CD4-positive, alpha-beta T cell treated with Interferon gamma for 1 hour (primary cell): ENCODE results near the gene CPOX.

ENCODE experiments used
- DNase-seq: peaks from one replicate; pipeline ENCODE4 v3.0.0-alpha.2; 2020

The CPOX gene

DNA sequence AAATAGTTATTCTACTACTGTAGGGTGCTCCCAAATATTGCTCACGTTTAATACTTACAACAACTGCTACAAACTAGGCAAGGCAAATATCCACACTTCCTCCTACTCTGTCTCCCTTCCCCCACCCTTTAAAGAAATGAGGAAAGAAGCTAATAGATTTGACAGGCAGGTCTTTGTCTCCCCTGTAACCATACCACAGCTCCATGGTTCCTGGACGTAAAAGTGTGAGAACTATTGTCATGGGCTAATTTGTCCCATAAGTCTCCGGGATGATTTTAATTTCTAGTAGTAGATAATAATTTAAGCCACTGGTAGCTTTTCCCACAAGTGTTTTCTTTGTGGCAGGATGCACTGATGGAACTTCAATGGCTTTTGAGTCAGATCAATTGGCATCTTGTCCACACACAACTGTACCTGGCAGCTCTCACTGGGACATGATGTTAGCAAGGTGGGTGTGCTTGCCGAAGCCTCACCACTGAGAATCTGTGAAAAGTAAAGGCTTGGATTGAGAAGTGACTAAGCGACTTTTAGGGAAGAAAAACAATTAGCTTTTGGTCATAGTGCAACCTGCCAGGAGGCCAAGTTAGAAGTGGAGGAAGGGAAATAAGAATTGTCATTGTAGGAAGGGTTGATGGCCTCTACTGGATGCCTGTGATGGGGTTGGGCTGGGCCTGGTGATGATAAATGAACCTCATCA, 1.4 kb upstream of the CPOX start:
- no peak for DNase-seq

DNA sequence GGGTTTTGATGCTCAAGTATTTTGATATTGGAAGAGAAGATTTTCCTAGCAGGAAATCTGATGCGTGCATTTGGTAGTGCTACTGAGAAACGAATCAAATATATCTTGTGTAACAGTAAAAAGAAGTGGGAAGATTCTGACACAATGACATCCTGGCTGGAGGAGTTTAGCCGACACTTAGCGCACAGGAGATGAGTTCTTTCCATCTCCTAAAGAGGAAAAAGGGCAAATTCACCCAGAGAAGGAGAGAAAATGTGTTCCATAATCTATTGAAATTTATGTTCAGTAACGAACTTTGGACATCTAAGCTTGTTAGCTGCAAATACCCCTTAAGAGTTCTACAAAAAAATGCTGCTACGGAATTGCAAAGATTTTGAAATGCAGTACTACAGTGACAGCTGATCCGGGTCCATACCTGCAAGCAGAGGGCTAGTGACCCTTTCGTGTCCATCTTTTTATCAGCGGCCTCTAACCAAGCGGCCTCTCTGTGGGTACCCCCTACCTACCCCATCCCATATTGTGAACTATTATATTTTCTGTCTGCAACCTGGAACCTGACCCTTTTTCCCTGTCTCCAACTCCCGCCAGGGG, 971 bp downstream of the CPOX start:
- no peak for DNase-seq

DNA sequence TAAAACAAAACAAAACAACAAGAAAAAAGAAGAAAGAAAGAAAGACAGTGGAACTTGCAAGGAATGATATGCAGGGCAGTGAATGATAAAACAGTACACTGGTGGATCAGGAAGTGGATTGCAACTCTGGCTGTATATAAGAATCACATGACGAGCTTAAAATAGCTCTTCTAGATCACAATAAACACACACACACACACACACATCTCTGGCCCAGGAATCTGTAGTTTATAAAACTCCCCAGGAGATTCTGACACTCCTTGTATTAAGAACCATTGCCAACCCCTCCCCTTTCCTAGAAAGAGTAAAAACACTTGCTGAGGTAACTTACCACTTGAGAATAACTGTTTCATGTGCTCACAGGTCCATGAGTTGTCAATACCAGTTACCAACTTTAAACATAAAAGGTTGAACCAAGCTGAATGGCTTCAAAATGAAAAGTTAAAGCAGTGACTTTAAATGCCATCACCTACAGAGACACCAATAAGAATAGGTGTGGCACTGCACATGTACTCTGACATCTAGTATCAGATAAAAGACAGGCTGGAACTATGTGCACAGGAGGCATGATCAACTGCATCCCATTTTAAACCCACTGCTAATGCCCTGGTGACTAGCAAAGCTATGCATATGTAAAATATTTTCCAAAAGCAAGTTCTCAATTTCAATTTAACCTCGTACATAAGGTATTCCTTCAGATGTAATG, 3.9 kb downstream of the CPOX start:
- DNase-seq, result no peak

DNA sequence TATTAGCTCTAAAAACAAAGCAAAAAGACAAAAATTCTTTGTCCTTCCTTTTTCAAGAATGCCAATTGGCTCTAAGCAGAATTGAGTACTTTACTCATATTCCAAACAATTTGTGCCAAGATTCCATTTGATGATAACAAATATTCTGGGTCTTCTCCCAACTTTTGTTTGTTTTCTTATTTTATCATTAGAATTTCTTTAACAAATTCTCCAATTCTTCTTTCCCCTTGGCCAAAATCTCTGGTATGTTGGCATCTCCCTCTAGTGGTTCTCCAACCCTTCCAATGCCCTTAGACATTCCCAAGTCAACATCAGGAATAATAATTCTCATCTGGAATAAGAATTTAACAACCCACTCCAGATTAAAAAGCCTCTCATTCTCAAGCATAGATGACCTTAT, 5.3 kb downstream of the CPOX start:
- no peak for DNase-seq

DNA sequence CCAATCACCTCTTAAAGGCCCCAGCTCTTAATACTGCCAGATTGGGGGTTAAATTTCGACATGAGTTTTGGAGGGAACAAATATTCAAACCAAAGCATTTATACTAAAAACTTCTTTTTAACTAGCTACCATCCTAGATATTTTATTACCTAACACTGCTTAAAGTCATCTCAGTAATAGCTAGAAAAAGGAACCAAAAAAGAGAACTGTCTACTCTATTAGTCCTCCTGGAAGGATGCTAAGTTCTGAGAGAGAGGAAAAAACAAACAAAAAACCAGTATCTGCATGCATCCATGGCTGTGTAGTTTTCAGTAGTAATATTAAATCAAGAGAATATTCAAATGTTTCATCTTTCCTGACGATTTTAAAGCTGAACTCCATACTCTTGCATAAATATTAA, 5.8 kb downstream of the CPOX start:
- no peak for DNase-seq

DNA sequence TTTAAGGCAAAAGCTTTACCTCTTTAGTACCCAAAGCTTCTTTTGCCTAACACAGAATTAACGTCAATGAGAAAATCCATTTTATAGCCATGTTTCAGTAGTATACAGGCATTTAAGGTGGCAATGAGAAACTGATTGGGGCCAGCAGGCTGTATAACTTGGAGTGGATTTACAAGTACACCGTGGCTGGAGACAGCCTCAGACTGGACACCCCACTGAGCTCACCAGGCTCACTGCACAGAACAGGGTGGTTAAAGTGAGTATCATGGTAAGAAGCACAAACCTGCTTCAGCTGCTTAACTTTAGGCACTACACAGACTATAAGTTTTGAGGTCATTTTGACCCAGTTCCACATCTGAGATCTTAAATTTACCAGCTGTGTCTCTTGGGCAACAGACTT, 8.9 kb downstream of the CPOX start:
- DNase-seq, result no peak

DNA sequence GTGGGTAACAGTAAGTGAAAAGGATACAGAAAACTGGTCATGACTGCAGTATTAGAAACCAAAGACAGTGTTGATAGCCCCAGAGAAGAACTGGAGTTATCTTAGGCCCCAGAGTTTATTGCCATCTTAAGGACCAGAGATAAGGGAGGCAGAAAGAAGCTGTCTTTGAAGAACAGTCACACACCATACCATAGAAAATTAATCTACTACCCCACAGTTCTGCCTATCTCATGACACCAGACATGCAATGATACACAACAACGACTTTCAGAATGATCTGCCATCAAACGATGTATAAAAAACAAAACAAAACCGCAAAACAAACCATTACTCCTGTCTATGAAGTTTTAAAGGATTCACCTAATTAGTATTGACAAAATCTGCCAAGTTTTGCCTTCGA, 9.6 kb downstream of the CPOX start:
- no peak for DNase-seq

DNA sequence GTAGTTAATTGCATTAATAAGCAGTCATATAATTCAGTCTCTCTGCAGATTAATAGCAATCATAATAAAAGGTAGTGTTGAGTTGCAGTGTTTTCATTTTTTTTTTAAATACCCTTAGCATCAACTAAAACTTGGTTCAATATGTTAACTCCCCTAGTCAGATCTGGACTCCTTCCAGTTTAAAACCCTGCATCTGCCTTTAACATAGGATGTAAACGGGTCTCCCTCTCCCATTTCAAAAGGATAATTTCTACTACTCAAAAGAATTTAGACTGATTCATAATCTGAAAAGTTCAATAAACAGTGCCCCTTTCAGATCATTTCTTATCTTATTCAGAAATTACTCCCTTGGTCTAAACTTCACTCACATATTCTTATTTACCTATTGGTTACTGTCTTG, 11.4 kb downstream of the CPOX start:
- no peak for DNase-seq

DNA sequence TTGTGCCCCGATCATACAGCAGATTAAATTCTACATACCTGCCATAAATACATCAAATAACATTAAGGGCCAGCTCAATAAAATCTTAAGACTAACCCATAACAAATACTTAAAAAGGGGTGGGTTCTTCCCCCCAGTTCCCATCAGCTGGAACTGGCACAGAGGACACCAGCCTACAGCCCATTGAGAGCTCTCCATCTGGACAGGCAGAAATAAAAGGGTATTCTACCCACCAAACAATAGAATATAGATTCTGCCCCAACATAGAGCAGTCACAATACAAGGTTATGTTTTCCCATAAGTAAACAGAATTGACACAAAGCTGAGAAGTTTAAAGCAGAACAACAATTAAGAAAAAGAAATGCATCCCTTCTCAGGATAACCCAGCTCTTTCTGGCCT, 11.9 kb downstream of the CPOX start:
- DNase-seq, result no peak

DNA sequence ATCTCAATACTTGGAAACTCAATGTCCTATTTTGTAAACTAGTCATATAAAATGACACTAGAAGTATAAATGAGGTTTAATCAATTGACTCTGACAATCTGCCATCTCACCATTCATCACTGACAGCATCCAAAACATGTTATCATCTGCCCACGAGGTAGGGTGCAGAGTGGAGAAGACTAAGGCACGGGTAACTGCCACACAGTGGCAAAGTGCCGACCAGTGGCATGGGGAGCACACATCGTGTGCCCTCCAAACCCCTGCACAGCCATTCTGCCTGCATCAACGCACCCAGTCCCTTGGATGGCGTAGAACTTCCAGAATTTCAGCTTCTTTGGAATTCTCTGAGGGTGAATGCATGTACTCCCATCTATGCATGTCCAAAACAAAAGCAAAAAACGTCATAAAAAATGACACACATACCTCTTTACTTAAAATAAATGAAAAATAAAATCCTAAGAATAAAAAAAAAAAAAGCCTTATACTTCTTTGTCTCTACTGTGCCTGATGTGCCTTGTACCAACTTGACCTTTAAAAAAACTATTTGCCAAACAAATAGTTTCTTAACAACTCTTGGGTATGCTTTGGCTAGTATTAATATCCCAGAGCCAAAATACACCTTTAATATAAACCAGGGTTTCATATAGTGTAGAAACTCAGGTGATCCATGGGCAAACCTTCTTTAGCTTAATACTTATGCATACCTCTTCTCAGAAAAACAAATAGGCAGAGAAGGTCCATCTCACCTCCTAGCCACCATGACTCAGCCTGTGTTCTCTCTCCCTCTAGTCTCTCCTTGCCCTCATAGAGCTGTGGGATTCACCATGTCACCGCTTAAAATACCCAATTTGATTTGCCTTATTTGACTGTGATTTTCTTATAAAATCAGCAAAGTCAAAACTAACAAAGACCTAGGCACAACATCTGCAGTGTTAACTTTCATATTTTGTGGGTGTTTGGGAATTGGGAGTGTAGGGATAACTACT, 12.7 kb downstream of the CPOX start:
- DNase-seq, result no peak

DNA sequence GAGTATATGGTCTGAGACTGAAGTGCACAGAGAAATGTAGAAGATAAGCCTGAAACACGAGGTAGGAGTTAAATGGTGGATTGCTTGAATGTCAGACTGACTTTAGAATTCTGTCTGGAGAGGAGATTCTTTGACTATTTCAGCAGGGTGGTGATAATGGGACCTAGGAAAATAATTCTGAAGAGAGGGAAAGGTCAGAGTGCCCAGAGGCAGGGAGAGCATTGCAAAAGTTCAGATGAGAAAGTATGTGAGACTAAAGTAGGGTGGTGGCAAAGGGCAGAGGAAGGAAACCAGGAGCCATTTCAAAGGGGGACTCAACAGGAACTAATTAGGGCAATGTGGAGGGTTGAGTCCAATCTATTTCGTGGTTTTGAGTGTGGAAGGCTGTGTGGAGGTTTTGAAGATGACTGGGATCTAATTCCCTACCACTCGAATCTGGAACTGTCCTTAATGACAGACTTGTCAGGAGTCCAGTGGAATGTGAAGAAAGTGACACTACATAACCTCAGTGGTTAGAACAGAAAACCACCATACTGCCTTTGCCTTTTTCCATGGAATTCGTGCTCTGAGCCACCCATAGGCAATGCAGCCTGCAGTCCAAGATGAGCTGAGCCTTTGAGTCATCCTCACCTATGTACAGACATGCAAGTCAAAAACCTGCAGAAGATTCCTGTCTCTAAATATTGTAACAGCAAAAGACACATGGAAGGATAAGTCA, 16.1 kb downstream of the CPOX start:
- no peak for DNase-seq

DNA sequence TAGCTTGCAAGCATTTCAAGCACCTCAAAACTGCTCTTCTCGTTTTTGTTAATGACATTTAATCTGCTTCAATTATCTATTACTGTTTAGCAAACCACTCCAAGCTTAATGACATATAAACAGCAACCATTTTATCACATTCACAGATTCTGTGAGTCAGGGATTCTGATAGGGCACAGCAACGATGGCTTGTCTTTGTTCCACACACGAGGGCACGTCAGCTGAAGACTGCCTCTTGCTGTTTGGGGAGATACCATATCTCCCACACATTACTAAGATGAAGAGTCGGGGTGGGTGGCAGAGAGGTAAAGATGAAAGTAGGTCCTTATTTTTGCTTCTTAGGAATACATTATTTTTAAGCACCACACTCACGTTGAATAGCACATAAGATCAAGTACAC, 19.3 kb downstream of the CPOX start:
- no peak for DNase-seq

DNA sequence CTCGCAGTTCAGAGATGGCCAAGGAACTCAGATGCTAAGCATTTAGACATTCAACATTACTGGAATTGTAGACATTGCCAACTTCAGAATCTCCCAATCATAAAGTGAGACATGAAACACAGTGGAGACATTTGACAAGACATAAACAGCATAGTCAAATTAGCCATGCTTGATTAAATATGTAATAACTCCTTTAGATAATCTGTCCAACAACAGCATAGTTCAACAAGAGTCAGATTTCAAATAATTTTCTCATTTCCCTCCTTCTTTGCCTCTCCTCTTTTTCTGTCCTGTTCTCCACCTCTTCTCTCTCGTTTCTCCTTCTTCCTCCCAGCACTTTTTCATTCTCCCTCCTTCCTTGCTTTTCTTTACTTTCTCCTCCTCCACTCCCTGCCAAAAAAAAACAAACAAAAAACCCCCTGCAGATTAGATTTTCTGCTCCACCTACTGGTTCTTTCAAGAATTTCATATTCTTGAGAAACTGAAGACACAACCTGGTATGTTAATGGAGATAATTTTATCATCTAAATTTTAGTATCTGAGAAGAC, 20.2 kb downstream of the CPOX start:
- no peak for DNase-seq

DNA sequence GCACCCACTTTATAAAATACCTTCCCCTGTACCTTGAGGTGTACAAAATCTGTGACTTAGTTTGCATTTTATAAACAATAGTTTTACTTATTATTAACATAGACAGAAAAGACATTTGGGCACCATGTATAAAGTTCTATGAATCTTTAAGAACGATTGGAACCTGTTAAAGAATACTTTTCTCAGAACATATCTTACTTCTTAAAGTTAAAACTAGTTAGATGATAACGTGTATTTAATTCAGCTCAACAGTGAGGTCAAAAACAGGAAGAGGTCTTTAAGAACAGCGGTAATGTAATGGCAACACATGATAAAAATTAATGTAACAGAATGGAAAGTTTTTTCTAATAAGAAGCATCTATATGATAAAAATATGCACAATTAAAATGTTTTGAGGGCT, 25.0 kb downstream of the CPOX start:
- no peak for DNase-seq

DNA sequence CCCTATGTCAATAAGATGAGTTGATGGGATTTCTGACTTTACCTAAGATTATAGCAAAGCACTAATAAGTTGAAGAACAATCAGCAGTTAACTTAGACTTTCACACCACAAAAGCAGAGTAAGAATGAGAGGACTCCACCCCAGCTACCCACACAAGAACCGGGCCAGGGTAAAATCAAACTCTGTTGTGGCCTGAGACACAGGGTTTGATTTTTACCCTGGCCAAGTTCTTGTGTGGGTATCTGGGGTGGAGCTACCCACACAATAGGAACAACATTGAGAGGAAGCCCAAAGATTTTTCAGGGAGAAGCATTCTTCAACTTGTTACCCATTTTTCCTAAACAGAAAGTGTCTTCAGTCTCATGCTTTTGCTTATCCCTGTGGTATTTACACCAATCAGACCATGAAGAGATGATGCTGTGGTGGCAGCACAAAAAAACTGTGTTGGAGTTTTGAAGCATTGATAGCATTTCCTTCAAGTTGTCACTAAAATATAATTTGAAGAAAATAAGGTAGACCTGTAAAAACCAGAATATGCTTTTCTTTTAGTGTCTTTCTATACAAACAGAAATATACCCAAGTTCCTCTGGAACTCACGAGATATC, 25.6 kb downstream of the CPOX start:
- no peak for DNase-seq

DNA sequence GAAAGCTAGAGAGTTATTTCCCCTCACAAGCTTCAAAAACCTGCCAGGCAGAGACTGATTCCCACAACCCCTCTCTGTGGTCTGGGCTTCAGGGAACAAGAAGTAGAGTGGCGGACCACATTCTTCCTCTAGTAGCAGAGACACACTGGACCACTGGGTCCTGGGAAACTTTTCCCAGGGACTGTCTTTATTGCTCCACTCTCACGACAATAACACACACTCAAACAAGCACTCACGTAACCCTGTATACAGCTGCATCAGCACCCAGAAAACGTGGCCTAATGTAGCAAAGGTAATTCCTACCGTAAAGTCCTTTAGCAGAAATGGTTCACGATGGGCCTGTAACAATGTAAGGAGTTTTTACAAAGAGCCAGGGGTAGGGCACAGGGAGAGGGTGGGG, 27.6 kb downstream of the CPOX start:
- DNase-seq, result no peak

DNA sequence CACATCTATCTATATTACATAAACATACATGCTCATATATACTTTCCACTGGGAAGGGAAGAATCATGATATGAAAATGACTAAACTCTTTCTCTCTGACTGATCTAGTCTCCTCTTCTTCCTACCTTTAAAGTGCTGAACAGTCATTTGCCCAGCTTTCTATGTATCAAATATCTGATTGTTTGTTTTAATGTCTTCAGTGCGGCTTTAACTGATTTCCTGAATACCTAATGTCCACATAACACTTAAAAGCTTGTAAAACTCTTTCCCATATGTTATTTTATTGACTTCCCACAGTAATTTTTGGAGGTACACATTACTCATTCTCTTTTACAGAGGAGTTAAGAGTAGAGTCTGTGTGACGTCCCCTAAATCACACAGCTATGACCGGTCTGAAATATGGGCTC, 28.2 kb downstream of the CPOX start:
- no peak for DNase-seq

DNA sequence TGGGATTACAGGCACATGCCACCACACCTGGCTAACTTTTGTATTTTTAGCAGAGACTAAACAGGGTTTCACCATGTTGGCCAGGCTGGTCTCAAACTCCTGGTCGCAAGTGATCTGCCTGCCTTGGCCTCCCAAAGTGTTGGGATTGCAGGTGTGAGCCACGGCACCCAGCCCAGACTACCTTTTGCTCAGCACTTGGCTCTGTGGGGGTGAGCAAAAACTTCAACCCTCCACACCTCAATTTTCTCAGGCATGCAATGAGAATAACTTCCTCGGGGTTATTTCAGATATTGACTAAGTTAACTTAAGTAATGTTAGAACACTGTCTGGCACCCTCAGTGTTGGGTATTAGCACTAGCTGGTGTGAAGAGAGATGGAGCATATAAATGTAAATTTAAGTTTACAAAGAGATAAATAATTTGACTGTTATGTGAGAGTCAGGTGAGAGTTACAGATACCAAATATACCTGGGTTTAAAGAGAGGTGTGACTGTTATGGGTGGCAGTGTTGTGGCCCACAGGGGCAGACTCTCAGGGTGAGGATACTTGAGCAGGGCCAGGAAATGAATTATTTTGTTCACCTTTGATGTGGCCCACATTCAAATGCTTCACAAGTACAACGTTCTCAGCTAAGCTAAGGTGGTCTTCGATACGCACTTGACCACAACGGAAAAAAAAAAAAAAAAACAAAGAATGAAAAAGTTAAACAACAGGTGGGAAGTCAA, 29.0 kb downstream of the CPOX start:
- peak; percentile 44 for DNase-seq

DNA sequence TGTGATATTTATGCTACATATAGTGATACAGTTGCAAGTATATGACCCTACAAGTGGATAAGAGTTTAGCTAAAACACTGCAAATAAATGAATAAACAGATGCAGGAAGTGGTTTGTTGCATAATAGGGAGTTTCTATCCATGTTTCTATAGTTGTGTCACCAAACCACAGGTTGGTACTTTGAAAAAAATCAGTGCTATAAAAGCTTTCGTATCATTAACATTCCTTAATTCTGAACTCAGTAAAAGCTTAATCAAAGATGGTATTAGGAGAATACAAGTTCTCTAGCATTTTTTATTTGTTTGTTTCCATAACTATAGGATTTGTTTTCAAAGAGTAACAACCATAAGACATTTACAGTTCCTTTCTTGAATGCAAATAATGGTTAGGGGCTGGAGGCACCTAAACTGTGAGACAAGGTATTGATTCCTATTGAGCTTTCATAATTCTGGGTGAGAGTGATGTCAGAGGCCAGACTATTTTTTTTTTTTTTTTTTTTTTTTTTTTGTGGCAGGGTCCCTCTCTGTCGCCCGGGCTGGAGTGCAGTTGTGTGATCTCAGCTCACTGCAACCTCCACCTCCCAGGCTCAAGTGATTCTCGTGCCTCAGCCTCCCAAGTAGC, 29.6 kb downstream of the CPOX start:
- DNase-seq, result peak; percentile 23

DNA sequence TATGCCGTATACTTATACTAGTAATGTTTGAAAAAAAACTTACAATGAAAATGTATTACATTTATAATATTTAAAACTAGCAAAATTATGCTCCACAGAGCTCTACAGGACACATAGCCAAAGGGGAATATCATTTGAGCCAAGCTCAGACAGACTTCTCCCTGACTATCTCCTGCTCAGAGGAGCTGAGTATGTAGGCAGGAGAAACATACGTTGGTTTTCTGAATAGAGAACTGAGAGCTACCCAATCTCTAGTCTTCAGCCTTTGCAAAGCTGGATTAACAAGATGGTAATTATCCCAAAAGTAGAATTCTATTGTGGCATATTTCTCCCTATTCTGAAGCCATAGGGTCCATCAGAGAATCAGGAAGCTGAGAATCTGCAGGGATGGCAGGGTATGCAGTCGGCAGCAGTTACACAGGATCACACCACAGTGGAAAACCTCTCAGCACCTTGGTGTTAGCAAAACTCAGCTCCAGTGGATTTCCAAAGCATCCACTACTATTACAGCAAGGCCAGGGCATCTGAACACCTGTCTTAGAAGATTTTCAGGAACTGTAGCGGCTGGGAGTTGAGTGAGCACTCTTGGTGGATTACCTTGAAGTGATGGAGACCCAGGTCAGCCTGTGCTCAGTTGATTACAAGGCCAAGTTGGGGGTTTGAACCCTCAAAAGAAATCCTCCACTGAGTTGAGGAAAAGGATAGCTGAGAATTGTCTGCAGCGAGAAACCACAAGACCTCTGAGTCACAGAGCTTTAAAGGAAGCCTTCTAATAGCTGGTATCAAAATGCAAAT, 31.5 kb downstream of the CPOX start:
- no peak for DNase-seq
